Hepatocyte (in vitro differentiated cells): ENCODE data around the gene NDEL1. TPM values are rescaled to one million over a fixed set of nuclear protein-coding genes. Genes with fewer than 3 reads are reported as not detected.

Source experiments
- DNase-seq: peaks from one replicate; pipeline ENCODE4 v3.0.0-alpha.2; 2016; ENCODE audit warnings: low spot score
- H2AFZ ChIP-seq: fragments of 200-600 bp; sonication (generic); 2 replicates; pipeline ENCODE4 v1.6.0; 2016; ENCODE audit warnings: antibody characterized with exemption, mild to moderate bottlenecking
- H3K27ac ChIP-seq: fragments of 200-600 bp; sonication (generic); 2 replicates; pipeline ENCODE4 v1.5.1; 2016; ENCODE audit warnings: mild to moderate bottlenecking
- H3K27me3 ChIP-seq: fragments of 200-600 bp; sonication (generic); 2 replicates; pipeline ENCODE4 v1.6.1; 2016
- H3K36me3 ChIP-seq: fragments of 200-600 bp; sonication (generic); replicated peaks from 2 replicates; pipeline ENCODE4 v1.5.1; 2016; ENCODE audit warnings: low read depth; ENCODE audit not compliant: insufficient read depth
- H3K4me1 ChIP-seq: fragments of 200-600 bp; sonication (generic); 2 replicates; pipeline ENCODE4 v1.5.1; 2016; ENCODE audit warnings: mild to moderate bottlenecking, moderate library complexity; ENCODE audit not compliant: insufficient read depth
- H3K4me2 ChIP-seq: fragments of 200-600 bp; sonication (generic); 2 replicates; pipeline ENCODE4 v1.6.0; 2016
- H3K4me3 ChIP-seq: fragments of 200-600 bp; sonication (generic); 2 replicates; pipeline ENCODE4 v1.5.1; 2016; ENCODE audit warnings: mild to moderate bottlenecking
- H3K79me2 ChIP-seq: fragments of 200-600 bp; sonication (generic); 2 replicates; pipeline ENCODE4 v1.6.0; 2017; ENCODE audit warnings: mild to moderate bottlenecking
- H3K9me2 ChIP-seq: fragments of 200-600 bp; sonication (generic); replicated peaks from 2 replicates; pipeline ENCODE4 v1.6.0; 2017; ENCODE audit warnings: mild to moderate bottlenecking; ENCODE audit not compliant: insufficient read depth
- H3K9me3 ChIP-seq: fragments of 200-600 bp; sonication (generic); 2 replicates; pipeline ENCODE4 v1.5.1; 2016; ENCODE audit warnings: low read depth, mild to moderate bottlenecking
- H4K20me1 ChIP-seq: fragments of 200-600 bp; sonication (generic); 2 replicates; pipeline ENCODE4 v1.6.0; 2016; ENCODE audit warnings: mild to moderate bottlenecking; ENCODE audit not compliant: insufficient read depth, poor library complexity, severe bottlenecking
- CTCF ChIP-seq: fragments of 200-600 bp; sonication (generic); IDR thresholded peaks from 2 replicates; pipeline ENCODE4 v1.5.1; 2016; ENCODE audit warnings: antibody characterized with exemption, mild to moderate bottlenecking; ENCODE audit not compliant: poor library complexity
- EZH2 ChIP-seq: fragments of 200-600 bp; sonication (generic); IDR thresholded peaks from 2 replicates; pipeline ENCODE4 v1.6.1; 2016; ENCODE audit warnings: antibody characterized with exemption, mild to moderate bottlenecking, borderline replicate concordance
- EZH2phosphoT487 ChIP-seq: fragments of 200-600 bp; sonication (generic); IDR thresholded peaks from one replicate; pipeline ENCODE4 v1.6.1; 2018; ENCODE audit warnings: antibody characterized with exemption, mild to moderate bottlenecking, low read depth, moderate library complexity; ENCODE audit not compliant: unreplicated experiment, severe bottlenecking
- WGBS: methylation state at CpG from one replicate; pipeline ENCODE4 v1.1.6; 2016; ENCODE audit warnings: low lambda C conversion rate; ENCODE audit errors: missing lambda C conversion rate; 5-methylcytosine and 5-hydroxymethylcytosine counted together
- polyA plus RNA-seq: library from polyadenylated mRNA; unstranded; fragments of >200 nt; fragmentation: Nextera tagmentation; extraction: Ambion mirVana; gene quantifications from 2 replicates; pipeline ENCODE4 v1.2.1, GENCODE V29; 2016
- total RNA-seq: library from RNA; depleted of rRNA; stranded (reverse); fragments of >200 nt; gene quantifications from 2 replicates; pipeline ENCODE4 v1.2.3, GENCODE V29; 2014

NDEL1 gene
- total and polyA plus RNA-seq, 2 experiments from 2014 or later, result 46.1 to 66.3 TPM

- H3K27ac ChIP-seq, result no peak overlapping the region
- H3K4me3 ChIP-seq, result no peak overlapping the region
- H3K36me3 ChIP-seq, result peaks cover 10% of the 10 kb centered on the region
- peaks cover 7% of the 10 kb centered on the region for H3K9me3 ChIP-seq
- no peaks in the 10 kb centered on the region for H3K27me3 ChIP-seq
- no peak for DNase-seq
- no peak overlapping the region for H3K4me2 ChIP-seq
- H3K9me2 ChIP-seq, result no peaks in the 10 kb centered on the region
- no peaks in the 10 kb centered on the region for H4K20me1 ChIP-seq
- no peaks in the 10 kb centered on the region for H3K4me1 ChIP-seq
- WGBS, result 100% methylated on average over 1 of the region's 1 CpG
- TF ChIP-seq CTCF, result no peak
- H2AFZ ChIP-seq, result no peak overlapping the region
- peaks cover 3% of the 10 kb centered on the region for H3K79me2 ChIP-seq
Observed at GRCh38 chr17:8485491-8485890, 49.8 kb downstream of the NDEL1 start.

DNA sequence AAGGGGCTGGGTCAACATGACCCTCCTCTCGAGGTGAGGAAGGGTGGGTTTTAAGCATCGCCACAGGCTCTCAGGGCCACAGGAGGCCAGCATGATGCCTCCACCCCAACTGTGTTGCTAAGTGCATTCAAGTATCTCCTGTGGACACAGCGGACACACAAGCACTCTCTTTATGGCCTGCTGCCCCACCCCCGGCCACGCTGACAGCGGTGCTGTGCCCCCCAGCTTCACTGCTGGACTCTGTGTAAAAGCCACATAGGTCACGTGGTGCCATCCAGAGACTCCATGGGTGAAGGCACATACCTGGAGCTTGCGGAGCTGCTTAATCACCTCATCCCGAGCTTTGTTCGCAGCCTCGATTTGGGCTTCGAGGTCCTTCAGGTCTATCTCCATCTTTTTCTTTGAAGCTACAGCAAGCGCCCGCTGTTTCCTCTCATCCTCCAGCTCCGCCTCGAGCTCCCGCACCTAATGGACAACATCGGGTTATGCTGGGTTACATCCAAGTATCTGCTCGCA, 51.5 kb downstream of the NDEL1 start:
- peaks cover 10% of the 10 kb centered on the region for H3K36me3 ChIP-seq
- no peak overlapping the region for H2AFZ ChIP-seq
- 91% methylated on average over 19 of the region's 19 CpGs for WGBS

GRCh38 chr17:8487743-8488142, 52.1 kb downstream of the NDEL1 start:
- Histone ChIP-seq H3K36me3 (peaks cover 9% of the 10 kb centered on the region), H3K79me2 (peaks cover 3% of the 10 kb centered on the region), H3K27me3 (no peaks in the 10 kb centered on the region), H3K4me2 (no peak overlapping the region), H3K4me3 (no peak overlapping the region), H2AFZ (no peak overlapping the region), H3K4me1 (no peaks in the 10 kb centered on the region), H4K20me1 (no peaks in the 10 kb centered on the region), H3K9me3 (peaks cover 7% of the 10 kb centered on the region), H3K9me2 (no peaks in the 10 kb centered on the region), H3K27ac (no peak overlapping the region)
- no peak for DNase-seq
- TF ChIP-seq EZH2, result no peak
- TF ChIP-seq EZH2phosphoT487, result no peak
- no peak for TF ChIP-seq CTCF
- whole genome bisulfite sequencing, result 100% methylated on average over 5 of the region's 5 CpGs

More for the DNA sequence above, 51.5 kb downstream of the NDEL1 start:
- Histone ChIP-seq H3K79me2 (peaks cover 3% of the 10 kb centered on the region), H3K9me2 (no peaks in the 10 kb centered on the region), H4K20me1 (no peaks in the 10 kb centered on the region), H3K27me3 (no peaks in the 10 kb centered on the region), H3K4me1 (no peaks in the 10 kb centered on the region), H3K4me3 (no peak overlapping the region), H3K4me2 (no peak overlapping the region), H3K27ac (no peak overlapping the region), H3K9me3 (peaks cover 7% of the 10 kb centered on the region)
- DNase-seq, result no peak
- TF ChIP-seq EZH2 (no peak), CTCF (no peak), EZH2phosphoT487 (no peak)

- no peak overlapping the region for H2AFZ ChIP-seq
- no peaks in the 10 kb centered on the region for H3K4me1 ChIP-seq
- H3K9me2 ChIP-seq, result no peaks in the 10 kb centered on the region
- no peak overlapping the region for H3K4me3 ChIP-seq
- no peaks in the 10 kb centered on the region for H4K20me1 ChIP-seq
- H3K27ac ChIP-seq, result peak overlapping the region; percentile 32
- TF ChIP-seq CTCF, result no peak
- TF ChIP-seq EZH2, result no peak
- TF ChIP-seq EZH2phosphoT487, result no peak
- H3K27me3 ChIP-seq, result no peaks in the 10 kb centered on the region
- WGBS, result 97% methylated on average over 6 of the region's 6 CpGs
- peaks cover 5% of the 10 kb centered on the region for H3K36me3 ChIP-seq
- no peak overlapping the region for H3K4me2 ChIP-seq
- peaks cover 3% of the 10 kb centered on the region for H3K79me2 ChIP-seq
- peaks cover 7% of the 10 kb centered on the region for H3K9me3 ChIP-seq
- DNase-seq, result no peak
Observed at GRCh38 chr17:8488491-8488890, 52.8 kb downstream of the NDEL1 start.
